A549 (cell line): Measurements from ENCODE around the gene CADPS2.

Source experiments
- CTCF ChIP-seq: fragments of >200 bp; sonication (Bioruptor Twin); formaldehyde crosslinking; IDR thresholded peaks from 3 replicates; pipeline ENCODE4 v1.5.1; 2016
- ELK1 ChIP-seq: fragments of 150-350 bp; IDR thresholded peaks from 2 replicates; pipeline ENCODE4 v1.6.1; 2014; ENCODE audit warnings: low read depth, mild to moderate bottlenecking, low read length
- MAFK ChIP-seq: fragments of 450-650 bp; IDR thresholded peaks from 2 replicates; pipeline ENCODE4 v1.6.1; 2014; ENCODE audit not compliant: partially characterized antibody
- POLR2A ChIP-seq: IDR thresholded peaks from 2 replicates; pipeline ENCODE4 v1.6.1; 2012; ENCODE audit warnings: mild to moderate bottlenecking, low read length
- RAD21 ChIP-seq, 2 experiments: fragments of >200 bp in 1 of 2; sonication (Bioruptor Twin) in 1 of 2; formaldehyde crosslinking in 1 of 2; IDR thresholded peaks in 1 of 2; conservative IDR thresholded peaks in 1 of 2; 2 replicates in 1 of 2; 3 replicates in 1 of 2; pipeline ENCODE4 v1.6.1; 2012 to 2018; ENCODE audit warnings: inconsistent platforms in 1 of 2
- RFX5 ChIP-seq: fragments of 450-650 bp; IDR thresholded peaks from 2 replicates; pipeline ENCODE4 v1.7.1; 2014; ENCODE audit warnings: antibody characterized with exemption, mild to moderate bottlenecking, moderate library complexity
- RNF2 ChIP-seq: fragments of 200-600 bp; sonication (generic); IDR thresholded peaks from 2 replicates; pipeline ENCODE4 v1.6.1; 2016; ENCODE audit warnings: low read depth, mild to moderate bottlenecking, antibody characterized with exemption, moderate library complexity, borderline replicate concordance

- TF ChIP-seq CTCF, result no peak
- no peak for TF ChIP-seq RNF2
- no peak for TF ChIP-seq MAFK
- no peak for TF ChIP-seq RAD21 (conservative IDR thresholded peaks at IDR 0.05 in 1 of 2, IDR thresholded peaks at IDR 0.05 in 1 of 2)
- TF ChIP-seq POLR2A, result no peak
- TF ChIP-seq ELK1, result no peak
- TF ChIP-seq RFX5, result no peak
Observed at GRCh38 chr7:122546496-122546895, 339.8 kb downstream of the CADPS2 start.
